Neuron (in vitro differentiated cells): ENCODE measurements around the gene MAP7.
"Not testable (repeated sequence)": the region's sequence is repeated elsewhere in the genome, so short reads cannot be mapped to it uniquely, and the experiment has no call there.

Experiments
- H2AFZ ChIP-seq: one replicate; pipeline ENCODE4 v1.6.1; 2013; ENCODE audit warnings: low read depth, mild to moderate bottlenecking, inconsistent platforms, low read length, moderate library complexity
- H3K27me3 ChIP-seq: one replicate; pipeline ENCODE4 v1.6.1; 2013; ENCODE audit warnings: low read length; ENCODE audit not compliant: insufficient read depth
- H3K36me3 ChIP-seq: one replicate; pipeline ENCODE4 v1.6.1; 2013; ENCODE audit warnings: low read length; ENCODE audit not compliant: insufficient read depth
- H3K4me1 ChIP-seq: one replicate; pipeline ENCODE4 v1.6.1; 2013; ENCODE audit warnings: low read length; ENCODE audit not compliant: insufficient read depth
- H3K4me3 ChIP-seq: 2 replicates; pipeline ENCODE4 v1.5.1; 2013; ENCODE audit warnings: mild to moderate bottlenecking, low read length, moderate library complexity
- H3K9me3 ChIP-seq: one replicate; pipeline ENCODE4 v1.6.1; 2013; ENCODE audit warnings: low read length

MAP7 gene

GRCh38 chr6:136382676-136383252 is 167.5 kb downstream of the MAP7 start:
- no peaks in the 10 kb centered on the region for H3K36me3 ChIP-seq
- no peaks in the 10 kb centered on the region for H3K27me3 ChIP-seq
- H3K9me3 ChIP-seq = no peaks in the 10 kb centered on the region
- no peak overlapping the region for H2AFZ ChIP-seq
- no peak overlapping the region for H3K4me3 ChIP-seq
- peaks cover 7% of the 10 kb centered on the region for H3K4me1 ChIP-seq

GRCh38 chr6:136378888-136379287 is 171.3 kb downstream of the MAP7 start:
- Histone ChIP-seq H3K36me3 (no peaks in the 10 kb centered on the region), H3K9me3 (no peaks in the 10 kb centered on the region), H3K4me3 (no peak overlapping the region), H3K4me1 (peaks cover 5% of the 10 kb centered on the region), H2AFZ (no peak overlapping the region), H3K27me3 (no peaks in the 10 kb centered on the region)

GRCh38 chr6:136375836-136376235 is 174.4 kb downstream of the MAP7 start:
- not testable (repeated sequence) for H3K27me3 ChIP-seq, H3K9me3 ChIP-seq, H3K4me3 ChIP-seq, H3K36me3 ChIP-seq, H2AFZ ChIP-seq, H3K4me1 ChIP-seq

- no peaks in the 10 kb centered on the region for H3K27me3 ChIP-seq
- no peaks in the 10 kb centered on the region for H3K4me1 ChIP-seq
- no peak overlapping the region for H2AFZ ChIP-seq
- H3K4me3 ChIP-seq = no peak overlapping the region
- H3K36me3 ChIP-seq = no peaks in the 10 kb centered on the region
- H3K9me3 ChIP-seq = no peaks in the 10 kb centered on the region
These were observed 178.3 kb downstream of the MAP7 start for GRCh38 chr6:136371959-136372358.

- no peak overlapping the region for H2AFZ ChIP-seq
- H3K4me1 ChIP-seq = no peaks in the 10 kb centered on the region
- no peaks in the 10 kb centered on the region for H3K36me3 ChIP-seq
- no peaks in the 10 kb centered on the region for H3K27me3 ChIP-seq
- H3K4me3 ChIP-seq = no peak overlapping the region
- no peaks in the 10 kb centered on the region for H3K9me3 ChIP-seq
These were observed 179.1 kb downstream of the MAP7 start for GRCh38 chr6:136370988-136371728.

GRCh38 chr6:136365776-136366354 is 184.4 kb downstream of the MAP7 start:
- H3K36me3 ChIP-seq = no peaks in the 10 kb centered on the region
- H3K4me1 ChIP-seq = peaks cover 4% of the 10 kb centered on the region
- H3K9me3 ChIP-seq = no peaks in the 10 kb centered on the region
- H3K4me3 ChIP-seq = no peak overlapping the region
- H2AFZ ChIP-seq = no peak overlapping the region
- no peaks in the 10 kb centered on the region for H3K27me3 ChIP-seq

GRCh38 chr6:136362421-136363356 is 187.5 kb downstream of the MAP7 start:
- Histone ChIP-seq H3K27me3 (no peaks in the 10 kb centered on the region), H3K4me1 (peaks cover 4% of the 10 kb centered on the region), H3K4me3 (no peak overlapping the region), H3K9me3 (no peaks in the 10 kb centered on the region), H2AFZ (no peak overlapping the region), H3K36me3 (no peaks in the 10 kb centered on the region)

- H3K4me1 ChIP-seq = peaks cover 4% of the 10 kb centered on the region
These were observed 188.4 kb downstream of the MAP7 start for GRCh38 chr6:136361787-136362186.

GRCh38 chr6:136360783-136361182 is 189.4 kb downstream of the MAP7 start:
- no peak overlapping the region for H3K4me3 ChIP-seq
- no peaks in the 10 kb centered on the region for H3K36me3 ChIP-seq
- H3K9me3 ChIP-seq = no peaks in the 10 kb centered on the region
- H2AFZ ChIP-seq = no peak overlapping the region
- H3K4me1 ChIP-seq = peaks cover 4% of the 10 kb centered on the region
- H3K27me3 ChIP-seq = no peaks in the 10 kb centered on the region

More at GRCh38 chr6:136361787-136362186, 188.4 kb downstream of the MAP7 start:
- no peaks in the 10 kb centered on the region for H3K9me3 ChIP-seq
- no peaks in the 10 kb centered on the region for H3K36me3 ChIP-seq
- H3K4me3 ChIP-seq = no peak overlapping the region
- no peaks in the 10 kb centered on the region for H3K27me3 ChIP-seq
- H2AFZ ChIP-seq = no peak overlapping the region

- Histone ChIP-seq H3K27me3 (no peaks in the 10 kb centered on the region), H3K4me1 (peaks cover 4% of the 10 kb centered on the region), H3K4me3 (no peak overlapping the region)
These were observed 190.4 kb downstream of the MAP7 start for GRCh38 chr6:136359851-136360250.

GRCh38 chr6:136351518-136352110 is 198.6 kb downstream of the MAP7 start:
- Histone ChIP-seq H3K27me3 (no peaks in the 10 kb centered on the region), H2AFZ (no peak overlapping the region), H3K9me3 (no peaks in the 10 kb centered on the region), H3K4me3 (no peak overlapping the region), H3K4me1 (no peaks in the 10 kb centered on the region), H3K36me3 (no peaks in the 10 kb centered on the region)

More at GRCh38 chr6:136359851-136360250, 190.4 kb downstream of the MAP7 start:
- Histone ChIP-seq H2AFZ (no peak overlapping the region), H3K36me3 (no peaks in the 10 kb centered on the region), H3K9me3 (no peaks in the 10 kb centered on the region)

- no peak overlapping the region for H3K4me3 ChIP-seq
- no peaks in the 10 kb centered on the region for H3K4me1 ChIP-seq
- H3K36me3 ChIP-seq = no peaks in the 10 kb centered on the region
- no peaks in the 10 kb centered on the region for H3K9me3 ChIP-seq
- no peak overlapping the region for H2AFZ ChIP-seq
- H3K27me3 ChIP-seq = no peaks in the 10 kb centered on the region
These were observed 199.3 kb downstream of the MAP7 start for GRCh38 chr6:136350914-136351313.
